Hepatocyte (in vitro differentiated cells): ENCODE measurements around the gene ZFYVE28. TPM values are rescaled to one million over a fixed set of nuclear protein-coding genes. Genes with fewer than 3 reads are reported as not detected.

Experiments used
- DNase-seq: peaks from one replicate; pipeline ENCODE4 v3.0.0-alpha.2; 2016; ENCODE audit warnings: low spot score
- H2AFZ ChIP-seq: fragments of 200-600 bp; sonication (generic); 2 replicates; pipeline ENCODE4 v1.6.0; 2016; ENCODE audit warnings: antibody characterized with exemption, mild to moderate bottlenecking
- H3K27ac ChIP-seq: fragments of 200-600 bp; sonication (generic); 2 replicates; pipeline ENCODE4 v1.5.1; 2016; ENCODE audit warnings: mild to moderate bottlenecking
- H3K27me3 ChIP-seq: fragments of 200-600 bp; sonication (generic); 2 replicates; pipeline ENCODE4 v1.6.1; 2016
- H3K36me3 ChIP-seq: fragments of 200-600 bp; sonication (generic); replicated peaks from 2 replicates; pipeline ENCODE4 v1.5.1; 2016; ENCODE audit warnings: low read depth; ENCODE audit not compliant: insufficient read depth
- H3K4me1 ChIP-seq: fragments of 200-600 bp; sonication (generic); 2 replicates; pipeline ENCODE4 v1.5.1; 2016; ENCODE audit warnings: mild to moderate bottlenecking, moderate library complexity; ENCODE audit not compliant: insufficient read depth
- H3K4me2 ChIP-seq: fragments of 200-600 bp; sonication (generic); 2 replicates; pipeline ENCODE4 v1.6.0; 2016
- H3K4me3 ChIP-seq: fragments of 200-600 bp; sonication (generic); 2 replicates; pipeline ENCODE4 v1.5.1; 2016; ENCODE audit warnings: mild to moderate bottlenecking
- H3K79me2 ChIP-seq: fragments of 200-600 bp; sonication (generic); 2 replicates; pipeline ENCODE4 v1.6.0; 2017; ENCODE audit warnings: mild to moderate bottlenecking
- H3K9me2 ChIP-seq: fragments of 200-600 bp; sonication (generic); replicated peaks from 2 replicates; pipeline ENCODE4 v1.6.0; 2017; ENCODE audit warnings: mild to moderate bottlenecking; ENCODE audit not compliant: insufficient read depth
- H3K9me3 ChIP-seq: fragments of 200-600 bp; sonication (generic); 2 replicates; pipeline ENCODE4 v1.5.1; 2016; ENCODE audit warnings: low read depth, mild to moderate bottlenecking
- H4K20me1 ChIP-seq: fragments of 200-600 bp; sonication (generic); 2 replicates; pipeline ENCODE4 v1.6.0; 2016; ENCODE audit warnings: mild to moderate bottlenecking; ENCODE audit not compliant: insufficient read depth, poor library complexity, severe bottlenecking
- EZH2 ChIP-seq: fragments of 200-600 bp; sonication (generic); IDR thresholded peaks from 2 replicates; pipeline ENCODE4 v1.6.1; 2016; ENCODE audit warnings: antibody characterized with exemption, mild to moderate bottlenecking, borderline replicate concordance
- EZH2phosphoT487 ChIP-seq: fragments of 200-600 bp; sonication (generic); IDR thresholded peaks from one replicate; pipeline ENCODE4 v1.6.1; 2018; ENCODE audit warnings: antibody characterized with exemption, mild to moderate bottlenecking, low read depth, moderate library complexity; ENCODE audit not compliant: unreplicated experiment, severe bottlenecking
- WGBS: methylation state at CpG from one replicate; pipeline ENCODE4 v1.1.6; 2016; ENCODE audit warnings: low lambda C conversion rate; ENCODE audit errors: missing lambda C conversion rate; 5-methylcytosine and 5-hydroxymethylcytosine counted together
- polyA plus RNA-seq: library from polyadenylated mRNA; unstranded; fragments of >200 nt; fragmentation: Nextera tagmentation; extraction: Ambion mirVana; gene quantifications from 2 replicates; pipeline ENCODE4 v1.2.1, GENCODE V29; 2016
- total RNA-seq: library from RNA; depleted of rRNA; stranded (reverse); fragments of >200 nt; gene quantifications from 2 replicates; pipeline ENCODE4 v1.2.3, GENCODE V29; 2014
- TF ChIP-seq, protein P1 (sequence below): fragments of 200-600 bp; sonication (generic); IDR thresholded peaks from 2 replicates; pipeline ENCODE4 v1.5.1; 2016; ENCODE audit warnings: antibody characterized with exemption, mild to moderate bottlenecking; ENCODE audit not compliant: poor library complexity

The ZFYVE28 gene
- total and polyA plus RNA-seq, 2 experiments from 2014 or later = 2.2 to 3.4 TPM

DNA sequence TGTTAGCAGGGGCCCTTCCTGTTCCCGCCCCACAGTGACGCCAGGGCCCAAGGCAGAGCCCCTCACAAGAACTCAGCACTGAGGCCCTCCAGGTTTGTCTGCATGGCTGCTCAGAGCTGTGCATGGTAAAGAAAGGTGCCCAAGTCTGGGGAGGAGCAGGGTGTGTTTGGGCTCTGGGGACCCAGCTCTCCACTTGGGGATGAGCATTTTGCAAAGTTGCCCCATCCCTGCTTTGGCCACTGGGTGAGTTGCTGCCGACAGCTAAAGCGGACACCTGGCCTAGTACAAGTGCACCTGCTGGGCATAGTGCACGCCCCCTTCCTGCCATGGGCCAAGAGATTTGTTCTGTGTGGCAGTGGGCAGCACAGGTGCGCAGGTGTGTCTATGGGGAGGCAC lies 154.5 kb downstream of the ZFYVE28 start:
- TF ChIP-seq EZH2phosphoT487 (no peak), EZH2 (no peak)
- TF ChIP-seq, protein P1, sequence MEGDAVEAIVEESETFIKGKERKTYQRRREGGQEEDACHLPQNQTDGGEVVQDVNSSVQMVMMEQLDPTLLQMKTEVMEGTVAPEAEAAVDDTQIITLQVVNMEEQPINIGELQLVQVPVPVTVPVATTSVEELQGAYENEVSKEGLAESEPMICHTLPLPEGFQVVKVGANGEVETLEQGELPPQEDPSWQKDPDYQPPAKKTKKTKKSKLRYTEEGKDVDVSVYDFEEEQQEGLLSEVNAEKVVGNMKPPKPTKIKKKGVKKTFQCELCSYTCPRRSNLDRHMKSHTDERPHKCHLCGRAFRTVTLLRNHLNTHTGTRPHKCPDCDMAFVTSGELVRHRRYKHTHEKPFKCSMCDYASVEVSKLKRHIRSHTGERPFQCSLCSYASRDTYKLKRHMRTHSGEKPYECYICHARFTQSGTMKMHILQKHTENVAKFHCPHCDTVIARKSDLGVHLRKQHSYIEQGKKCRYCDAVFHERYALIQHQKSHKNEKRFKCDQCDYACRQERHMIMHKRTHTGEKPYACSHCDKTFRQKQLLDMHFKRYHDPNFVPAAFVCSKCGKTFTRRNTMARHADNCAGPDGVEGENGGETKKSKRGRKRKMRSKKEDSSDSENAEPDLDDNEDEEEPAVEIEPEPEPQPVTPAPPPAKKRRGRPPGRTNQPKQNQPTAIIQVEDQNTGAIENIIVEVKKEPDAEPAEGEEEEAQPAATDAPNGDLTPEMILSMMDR = no peak
- 91% methylated on average over 6 of the region's 6 CpGs for WGBS
- Histone ChIP-seq H3K27me3 (no peaks in the 10 kb centered on the region), H3K4me3 (no peak overlapping the region), H3K36me3 (no peaks in the 10 kb centered on the region), H3K27ac (no peak overlapping the region), H3K79me2 (peaks cover 26% of the 10 kb centered on the region), H3K9me3 (no peaks in the 10 kb centered on the region), H3K4me2 (no peak overlapping the region), H3K9me2 (no peaks in the 10 kb centered on the region), H3K4me1 (peaks cover 13% of the 10 kb centered on the region), H2AFZ (no peak overlapping the region), H4K20me1 (peaks cover 23% of the 10 kb centered on the region)
- no peak for DNase-seq

DNA sequence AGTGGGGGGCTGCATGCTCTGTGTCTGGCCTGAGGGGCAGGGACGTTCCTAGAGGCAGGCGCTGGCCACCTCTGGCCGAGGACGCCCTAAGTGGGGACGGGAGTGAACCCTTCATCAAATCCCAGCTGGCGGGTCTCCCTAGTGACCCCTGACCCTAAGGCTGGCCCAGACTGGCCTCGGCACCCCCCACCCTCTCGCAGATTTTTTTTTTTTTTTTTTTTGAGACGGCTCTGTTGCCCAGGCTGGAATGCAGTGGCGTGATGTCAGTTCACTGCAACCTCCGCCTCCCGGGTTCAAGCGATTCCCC lies 155.5 kb downstream of the ZFYVE28 start:
- TF ChIP-seq EZH2phosphoT487 (no peak), EZH2 (no peak)
- TF ChIP-seq, protein P1 = no peak
- peak overlapping the region; percentile 83 for H3K4me2 ChIP-seq
- DNase-seq = no peak
- peaks cover 33% of the 10 kb centered on the region for H4K20me1 ChIP-seq
- H3K4me3 ChIP-seq = peak overlapping the region; percentile 20
- peaks cover 13% of the 10 kb centered on the region for H3K4me1 ChIP-seq
- H3K27ac ChIP-seq = peak overlapping the region; percentile 91
- peaks cover 36% of the 10 kb centered on the region for H3K79me2 ChIP-seq
- WGBS = 50% methylated on average over 13 of the region's 13 CpGs
- H3K36me3 ChIP-seq = no peaks in the 10 kb centered on the region
- no peaks in the 10 kb centered on the region for H3K27me3 ChIP-seq
- H3K9me2 ChIP-seq = no peaks in the 10 kb centered on the region
- peak overlapping the region; percentile 53 for H2AFZ ChIP-seq
- no peaks in the 10 kb centered on the region for H3K9me3 ChIP-seq

DNA sequence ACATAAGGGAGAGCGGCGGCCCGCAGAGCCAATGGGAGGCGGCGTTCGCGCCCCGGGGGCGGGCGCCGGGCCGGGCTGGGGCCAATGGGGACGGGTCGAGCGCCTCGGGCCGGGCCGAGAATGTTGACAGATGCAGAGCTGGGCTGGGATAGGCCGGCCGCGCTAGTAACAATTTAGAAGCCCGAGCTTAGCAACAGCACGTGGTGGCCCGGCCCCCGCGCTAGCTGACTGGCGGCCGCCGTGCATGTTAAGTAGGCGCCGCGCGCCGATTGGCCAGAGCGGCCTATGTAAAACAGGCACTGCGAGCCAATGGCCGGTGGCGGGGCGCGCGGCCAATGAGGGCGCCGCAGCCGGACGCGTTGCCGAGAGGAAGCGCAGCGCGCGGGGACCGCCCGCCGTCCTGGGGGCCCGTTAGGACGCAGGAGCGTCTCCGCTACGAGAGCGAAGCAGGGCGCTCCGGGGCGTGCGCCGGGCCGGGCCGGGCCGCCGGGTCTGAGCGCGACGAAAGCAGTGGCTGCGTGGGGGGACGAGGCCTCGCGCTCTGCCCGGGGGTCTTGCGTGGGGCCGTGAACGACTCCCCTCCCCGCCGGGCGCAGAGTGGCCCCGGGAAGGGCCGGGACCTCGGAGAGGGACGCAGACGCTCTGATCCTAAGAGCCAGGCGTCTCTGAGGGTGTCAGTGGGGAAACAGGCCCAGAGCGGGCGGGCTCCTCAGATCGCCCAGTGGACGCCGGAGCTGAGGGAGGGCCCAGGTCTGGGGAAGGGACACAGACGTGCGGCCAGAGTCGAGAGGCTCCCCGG lies 156.1 kb downstream of the ZFYVE28 start:
- Histone ChIP-seq H3K36me3 (no peaks in the 10 kb centered on the region), H3K27me3 (no peaks in the 10 kb centered on the region), H3K4me3 (peak overlapping the region; percentile 20), H3K27ac (peak overlapping the region; percentile 91), H3K9me2 (no peaks in the 10 kb centered on the region), H3K4me1 (peaks cover 19% of the 10 kb centered on the region), H3K4me2 (peak overlapping the region; percentile 83), H4K20me1 (peaks cover 39% of the 10 kb centered on the region), H3K9me3 (no peaks in the 10 kb centered on the region), H3K79me2 (peaks cover 42% of the 10 kb centered on the region), H2AFZ (peak overlapping the region; percentile 53)
- 2% methylated on average over 85 of the region's 98 CpGs for WGBS
- TF ChIP-seq, protein P1 = no peak
- TF ChIP-seq EZH2 (no peak), EZH2phosphoT487 (no peak)
- peak; percentile 100 for DNase-seq
